Ectodermal cell (in vitro differentiated cells): Measurements from ENCODE around the gene SMURF1.

Source experiments
- H3K27ac ChIP-seq: 2 replicates; pipeline ENCODE4 v1.7.0; 2013; ENCODE audit warnings: mild to moderate bottlenecking, low read depth, low read length; ENCODE audit not compliant: insufficient read depth, poor library complexity, severe bottlenecking
- H3K27me3 ChIP-seq: 2 replicates; pipeline ENCODE4 v1.7.0; 2013; ENCODE audit warnings: mild to moderate bottlenecking, low read length; ENCODE audit not compliant: insufficient read depth, control insufficient read depth, poor library complexity, severe bottlenecking
- H3K36me3 ChIP-seq: one replicate; pipeline ENCODE4 v1.7.0; 2013; ENCODE audit warnings: low read length; ENCODE audit not compliant: control insufficient read depth, insufficient read depth
- H3K4me1 ChIP-seq: one replicate; pipeline ENCODE4 v1.7.0; 2013; ENCODE audit warnings: low read length; ENCODE audit not compliant: control insufficient read depth, insufficient read depth
- H3K4me3 ChIP-seq: 2 replicates; pipeline ENCODE4 v1.7.0; 2013; ENCODE audit warnings: low read depth, low read length, control low read depth; ENCODE audit not compliant: insufficient read depth
- H3K9me3 ChIP-seq: 2 replicates; pipeline ENCODE4 v1.7.0; 2013; ENCODE audit warnings: mild to moderate bottlenecking, low read length, moderate library complexity; ENCODE audit not compliant: control insufficient read depth
- WGBS, 2 experiments: methylation state at CpG; one replicate each; pipeline ENCODE4 v1.1.7; 2013; ENCODE audit warnings: missing lambda C conversion rate in 2 of 2; 5-methylcytosine and 5-hydroxymethylcytosine counted together

The SMURF1 gene

GRCh38 chr7:99089914-99090629, 53.8 kb downstream of the SMURF1 start:
- Histone ChIP-seq H3K36me3 (no peaks in the 10 kb centered on the region), H3K4me3 (no peak overlapping the region), H3K27ac (no peak overlapping the region), H3K27me3 (no peaks in the 10 kb centered on the region), H3K4me1 (no peaks in the 10 kb centered on the region), H3K9me3 (no peaks in the 10 kb centered on the region)
- 95 to 97% methylated on average over 7 of the region's 7 CpGs for WGBS, 2 experiments

DNA sequence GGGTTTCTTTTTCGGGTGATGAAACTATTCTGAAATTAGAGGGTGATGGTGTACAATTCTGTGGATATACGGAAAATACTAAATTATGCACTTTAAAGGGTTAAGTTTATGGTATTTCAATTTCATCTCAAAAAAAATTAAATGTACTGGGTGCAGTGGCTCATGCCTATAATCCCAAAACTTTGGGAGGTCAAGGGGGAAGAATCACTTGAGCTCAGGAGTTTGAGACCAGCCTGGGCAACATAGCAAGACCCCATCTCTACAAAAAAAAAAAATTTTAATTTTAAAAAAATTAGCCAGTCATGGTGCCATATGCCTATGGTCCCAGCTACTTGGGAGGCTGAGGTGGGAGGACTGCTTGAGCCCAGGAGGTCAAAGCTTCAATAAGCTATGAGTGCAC, 57.0 kb downstream of the SMURF1 start:
- H3K27me3 ChIP-seq: no peaks in the 10 kb centered on the region
- no peaks in the 10 kb centered on the region for H3K9me3 ChIP-seq
- H3K4me3 ChIP-seq: no peak overlapping the region
- WGBS, 2 experiments: 97 to 98% methylated on average over 2 of the region's 2 CpGs
- no peaks in the 10 kb centered on the region for H3K36me3 ChIP-seq
- H3K27ac ChIP-seq: no peak overlapping the region
- H3K4me1 ChIP-seq: no peaks in the 10 kb centered on the region

GRCh38 chr7:99086532-99086931, 57.4 kb downstream of the SMURF1 start:
- Histone ChIP-seq H3K4me3 (no peak overlapping the region), H3K4me1 (no peaks in the 10 kb centered on the region), H3K9me3 (no peaks in the 10 kb centered on the region), H3K36me3 (no peaks in the 10 kb centered on the region), H3K27me3 (no peaks in the 10 kb centered on the region), H3K27ac (no peak overlapping the region)
- 96 to 98% methylated on average over 4 to 5 of the region's 5 CpGs for WGBS, 2 experiments

GRCh38 chr7:99083733-99084132, 60.2 kb downstream of the SMURF1 start:
- Histone ChIP-seq H3K27me3 (no peaks in the 10 kb centered on the region), H3K36me3 (no peaks in the 10 kb centered on the region), H3K9me3 (no peaks in the 10 kb centered on the region), H3K27ac (no peak overlapping the region), H3K4me3 (no peak overlapping the region), H3K4me1 (peaks cover 6% of the 10 kb centered on the region)
- 94 to 96% methylated on average over 3 of the region's 3 CpGs for WGBS, 2 experiments

DNA sequence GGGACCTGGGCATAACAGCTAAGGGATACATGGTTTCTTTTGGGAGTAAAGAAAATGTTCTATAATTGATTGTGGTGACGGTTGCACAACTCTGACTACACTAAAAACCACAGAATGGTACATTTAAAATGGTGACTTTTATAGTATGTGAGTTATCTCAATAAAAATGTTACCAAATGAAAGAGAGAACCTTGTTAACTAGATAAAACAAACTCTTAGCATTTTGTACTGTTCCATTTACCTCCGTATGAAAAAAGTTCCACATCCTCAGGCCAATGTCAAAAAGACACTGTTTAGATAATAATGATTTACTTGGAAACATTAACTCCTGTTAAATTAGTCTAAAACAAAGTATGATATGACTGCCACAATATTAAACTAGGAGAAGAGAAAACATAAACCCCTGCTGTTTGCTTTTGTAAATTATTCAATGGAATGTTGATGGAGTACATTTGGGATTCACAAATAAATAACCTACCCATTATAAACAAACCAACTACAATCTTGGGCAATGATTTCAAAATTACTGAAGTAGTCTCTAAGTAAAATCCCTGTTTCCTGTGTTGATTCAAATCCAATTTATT, 60.7 kb downstream of the SMURF1 start:
- 100% methylated on average over 1 to 2 of the region's 2 CpGs for WGBS, 2 experiments
- H3K27ac ChIP-seq: no peak overlapping the region
- H3K27me3 ChIP-seq: no peaks in the 10 kb centered on the region

DNA sequence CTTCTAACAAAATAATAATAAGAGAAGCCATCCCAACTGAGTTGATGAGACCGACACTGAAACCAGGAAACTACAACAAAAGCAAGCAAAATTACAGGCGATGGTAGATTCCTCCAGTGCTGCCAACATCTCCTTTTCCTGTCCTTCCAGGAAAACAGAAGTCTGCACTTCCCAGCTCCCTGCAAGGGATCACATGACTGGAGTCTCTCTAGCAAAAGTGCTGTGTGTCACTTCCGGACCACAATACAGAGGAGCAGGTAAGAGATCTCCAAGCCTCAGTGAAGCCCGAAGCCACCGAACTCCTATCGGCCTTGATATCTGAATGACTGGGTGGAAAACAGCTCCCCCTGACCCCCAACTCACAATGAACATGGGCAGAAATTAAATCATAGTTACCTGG, 63.2 kb downstream of the SMURF1 start:
- H3K27me3 ChIP-seq: no peaks in the 10 kb centered on the region
- 90 to 98% methylated on average over 6 of the region's 6 CpGs for WGBS, 2 experiments
- no peak overlapping the region for H3K27ac ChIP-seq
- peaks cover 7% of the 10 kb centered on the region for H3K4me1 ChIP-seq
- H3K36me3 ChIP-seq: no peaks in the 10 kb centered on the region
- H3K9me3 ChIP-seq: no peaks in the 10 kb centered on the region
- H3K4me3 ChIP-seq: no peak overlapping the region

More for the DNA sequence above, 60.7 kb downstream of the SMURF1 start:
- H3K4me3 ChIP-seq: no peak overlapping the region
- H3K9me3 ChIP-seq: no peaks in the 10 kb centered on the region
- H3K4me1 ChIP-seq: peaks cover 7% of the 10 kb centered on the region
- H3K36me3 ChIP-seq: no peaks in the 10 kb centered on the region

DNA sequence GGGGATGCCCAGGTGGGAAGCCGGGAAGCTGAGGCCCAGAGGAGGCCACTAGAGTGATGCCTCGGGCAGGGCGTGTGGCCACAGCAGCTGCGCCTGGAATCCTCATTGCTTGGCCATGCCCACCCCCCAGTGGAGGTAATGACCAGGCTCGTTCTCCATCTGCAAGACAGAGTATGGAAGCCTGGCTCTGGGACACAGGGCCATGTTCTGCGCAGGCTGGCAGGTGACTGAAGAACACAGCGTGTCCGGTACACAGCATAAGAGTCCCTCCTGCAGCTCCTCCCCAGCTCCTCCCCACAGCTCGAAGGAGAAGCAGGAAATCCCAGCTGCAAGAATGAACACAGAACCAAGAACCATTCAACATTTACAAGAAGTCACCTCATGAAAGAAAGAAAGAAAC, 64.8 kb downstream of the SMURF1 start:
- peaks cover 7% of the 10 kb centered on the region for H3K4me1 ChIP-seq
- no peaks in the 10 kb centered on the region for H3K9me3 ChIP-seq
- H3K27me3 ChIP-seq: no peaks in the 10 kb centered on the region
- no peak overlapping the region for H3K4me3 ChIP-seq
- WGBS, 2 experiments: 83 to 86% methylated on average over 9 of the region's 9 CpGs
- H3K27ac ChIP-seq: no peak overlapping the region
- H3K36me3 ChIP-seq: no peaks in the 10 kb centered on the region

DNA sequence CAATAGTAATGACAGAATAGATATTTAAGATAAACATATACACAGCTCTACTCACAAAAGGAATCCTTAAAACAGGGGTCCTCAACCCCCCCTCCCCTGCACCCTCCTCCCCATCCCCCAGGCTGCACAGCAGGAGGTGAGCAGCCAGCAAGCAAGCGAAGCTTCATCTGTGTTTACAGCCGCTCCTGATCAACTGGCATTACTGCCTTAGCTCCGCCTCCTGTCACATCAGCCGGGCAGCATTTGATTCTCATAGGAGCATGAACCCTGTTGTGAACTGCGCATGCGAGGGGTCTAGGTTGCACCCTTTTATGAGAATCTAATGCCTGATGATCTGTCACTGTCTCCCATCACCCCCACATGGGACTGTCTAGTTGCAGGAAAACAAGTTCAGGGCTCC, 65.5 kb downstream of the SMURF1 start:
- peaks cover 7% of the 10 kb centered on the region for H3K4me1 ChIP-seq
- H3K36me3 ChIP-seq: no peaks in the 10 kb centered on the region
- no peak overlapping the region for H3K27ac ChIP-seq
- no peaks in the 10 kb centered on the region for H3K27me3 ChIP-seq
- 81 to 82% methylated on average over 6 of the region's 6 CpGs for WGBS, 2 experiments
- H3K9me3 ChIP-seq: no peaks in the 10 kb centered on the region
- no peak overlapping the region for H3K4me3 ChIP-seq

DNA sequence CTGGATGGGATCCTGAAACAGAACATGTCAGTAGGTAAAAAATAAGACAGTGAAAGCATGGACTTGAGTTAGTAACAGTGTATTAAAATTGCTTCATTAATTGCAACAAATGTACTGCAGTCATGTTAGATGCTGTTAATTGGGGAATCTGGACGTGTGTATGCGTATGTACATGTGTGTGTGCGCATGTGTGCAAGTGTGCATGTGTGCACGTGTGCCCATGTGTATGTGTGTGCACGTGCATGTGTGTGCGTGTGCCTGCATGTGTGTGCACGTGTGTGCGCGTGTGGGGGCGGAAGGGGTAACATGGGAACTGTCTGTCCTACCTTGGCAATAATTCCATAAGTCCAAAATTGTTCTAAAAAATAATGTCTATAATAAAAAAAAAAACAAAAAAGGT, 67.3 kb downstream of the SMURF1 start:
- Histone ChIP-seq H3K9me3 (no peaks in the 10 kb centered on the region), H3K27ac (no peak overlapping the region), H3K4me1 (peaks cover 7% of the 10 kb centered on the region), H3K4me3 (no peak overlapping the region), H3K27me3 (no peaks in the 10 kb centered on the region), H3K36me3 (no peaks in the 10 kb centered on the region)
- WGBS, 2 experiments: 87 to 91% methylated on average over 10 of the region's 10 CpGs

- peaks cover 3% of the 10 kb centered on the region for H3K4me1 ChIP-seq
- WGBS, 2 experiments: 93 to 94% methylated on average over 1 to 2 of the region's 2 CpGs
- no peak overlapping the region for H3K4me3 ChIP-seq
- H3K36me3 ChIP-seq: no peaks in the 10 kb centered on the region
- no peaks in the 10 kb centered on the region for H3K9me3 ChIP-seq
- H3K27ac ChIP-seq: no peak overlapping the region
- H3K27me3 ChIP-seq: no peaks in the 10 kb centered on the region
Observed at GRCh38 chr7:99073839-99074446, 70.0 kb downstream of the SMURF1 start.
